Aortic smooth muscle cell (primary cell): Measurements from ENCODE around the gene GOLGA6L25. TPM values are rescaled to one million over a fixed set of nuclear protein-coding genes. Genes with fewer than 3 reads are reported as not detected.

Experiments used
- total RNA-seq: library from RNA; depleted of rRNA; stranded (reverse); fragments of >200 nt; gene quantifications from 2 replicates; pipeline ENCODE4 v1.2.3, GENCODE V29; 2014

GOLGA6L25 gene
- total RNA-seq = not detected in 2 replicates

DNA sequence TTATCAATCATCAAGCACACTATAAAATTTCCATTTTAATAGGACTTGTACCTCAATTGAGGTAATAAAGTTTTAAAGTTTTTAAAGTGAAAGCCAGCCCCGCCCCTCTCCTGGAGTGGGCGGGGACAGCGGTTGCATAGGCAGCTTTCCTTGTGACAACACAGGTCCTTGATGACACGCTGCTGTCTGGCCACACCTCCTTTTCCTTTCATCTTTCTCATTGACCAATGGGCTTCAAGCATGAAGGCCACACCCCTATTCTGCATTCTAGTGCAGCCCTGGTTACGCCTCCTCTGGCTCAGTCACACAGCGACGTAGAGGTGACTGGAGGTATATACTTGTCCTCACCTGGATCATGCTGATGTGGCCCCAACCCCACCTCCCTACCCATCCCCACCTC, at the start of gene GOLGA6L25:
TSS of gene GOLGA6L25 (plus strand) at position 301 of the 400 bp plus-strand sequence. CDS start at position 362, 61 bp downstream.

GRCh38 chr15:28532954-28533353, 20.4 kb upstream of the GOLGA6L25 start, which contains the start of gene GOLGA8G:
Gene GOLGA8G (minus strand): TSS chr15:28532971. CDS start chr15:28532909, 62 bp downstream.

Other genes starting within 250 kb of the GOLGA6L25 start
- gene HERC2, start 231.4 kb upstream of the GOLGA6L25 start, total RNA-seq = 44.8 and 45.8 TPM in 2 replicates
- not detected in 2 replicates for gene GOLGA6L24, start 195.5 kb upstream of the GOLGA6L25 start, total RNA-seq
- gene GOLGA8F, start 174.9 kb upstream of the GOLGA6L25 start, total RNA-seq = not detected in 2 replicates
- gene GOLGA8G, start 20.6 kb upstream of the GOLGA6L25 start, total RNA-seq = not detected in 2 replicates
- gene GOLGA8M, start 158.9 kb downstream of the GOLGA6L25 start, total RNA-seq = 1.1 and 1.3 TPM in 2 replicates